Mononuclear cell (primary cell): ENCODE data around the gene PCDH10. TPM values are rescaled to one million over a fixed set of nuclear protein-coding genes. Genes with fewer than 3 reads are reported as not detected.

Source experiments
- H3K27me3 ChIP-seq: 2 replicates; pipeline ENCODE4 v1.6.0; 2011; ENCODE audit warnings: low read length, control low read depth; ENCODE audit not compliant: insufficient read depth
- H3K4me1 ChIP-seq: 2 replicates; pipeline ENCODE4 v1.5.1; 2011; ENCODE audit warnings: mild to moderate bottlenecking, low read length, control low read depth; ENCODE audit not compliant: insufficient read depth
- H3K4me3 ChIP-seq: 2 replicates; pipeline ENCODE4 v1.5.1; 2011; ENCODE audit warnings: mild to moderate bottlenecking, low read length, moderate library complexity
- H3K9me3 ChIP-seq: 2 replicates; pipeline ENCODE4 v1.5.1; 2011; ENCODE audit warnings: low read depth, mild to moderate bottlenecking, control low read depth, low read length
- total RNA-seq: library from RNA; depleted of rRNA; stranded (reverse); fragments of >200 nt; gene quantifications from one replicate; pipeline ENCODE4 v1.2.3, GENCODE V29; 2012

PCDH10 gene
- total RNA-seq, 1 donor: under 0.01 TPM

DNA sequence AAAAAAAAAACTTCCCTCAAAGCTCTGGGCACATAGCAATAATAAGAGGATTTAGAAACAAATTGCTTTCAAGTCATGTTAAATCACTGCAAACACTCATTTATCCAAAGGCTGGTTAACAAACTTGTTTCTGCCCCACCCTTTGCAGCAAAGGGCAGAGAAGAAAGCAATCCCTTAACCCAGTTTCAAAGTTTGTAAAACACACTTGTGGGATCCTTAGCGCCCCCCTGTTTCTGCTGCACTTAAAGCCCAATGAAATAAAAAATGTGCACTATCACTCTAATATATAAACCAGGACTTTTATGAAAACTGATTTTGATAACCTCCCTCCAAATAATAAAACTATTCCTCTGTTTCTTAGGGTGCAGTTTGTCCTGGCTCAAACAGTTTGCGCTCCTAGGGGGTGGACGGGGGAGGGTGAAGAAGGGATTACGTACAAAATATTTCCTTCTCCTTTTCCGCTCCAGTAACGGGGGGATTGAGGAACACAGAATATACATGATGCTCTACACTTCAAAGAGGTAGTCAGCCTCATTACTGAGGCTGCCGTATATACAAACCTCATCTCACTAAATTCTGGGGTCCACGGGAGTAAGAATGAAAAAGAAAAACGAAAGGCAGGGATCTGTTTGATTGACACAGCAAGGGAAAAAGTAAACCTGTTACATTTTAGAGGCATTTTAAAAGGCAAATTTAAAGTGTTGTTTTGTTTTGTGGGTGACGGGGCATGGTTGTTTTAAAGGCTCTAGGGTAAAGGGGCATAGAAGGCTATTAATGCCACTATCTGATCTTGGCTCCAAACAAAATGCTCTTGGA is 3.1 kb upstream of the PCDH10 start:
- H3K4me1 ChIP-seq: no peaks in the 10 kb centered on the region
- no peak overlapping the region for H3K4me3 ChIP-seq
- no peaks in the 10 kb centered on the region for H3K9me3 ChIP-seq
- peaks cover 66% of the 10 kb centered on the region for H3K27me3 ChIP-seq

GRCh38 chr4:133146574-133147241 is 2.4 kb upstream of the PCDH10 start:
- Histone ChIP-seq H3K4me3 (no peak overlapping the region), H3K9me3 (no peaks in the 10 kb centered on the region), H3K4me1 (no peaks in the 10 kb centered on the region), H3K27me3 (peaks cover 74% of the 10 kb centered on the region)

GRCh38 chr4:133147286-133147821 is 1.7 kb upstream of the PCDH10 start:
- Histone ChIP-seq H3K9me3 (no peaks in the 10 kb centered on the region), H3K27me3 (peaks cover 80% of the 10 kb centered on the region), H3K4me1 (no peaks in the 10 kb centered on the region), H3K4me3 (no peak overlapping the region)

GRCh38 chr4:133147921-133148689 is 989 bp upstream of the PCDH10 start:
- H3K4me1 ChIP-seq: no peaks in the 10 kb centered on the region
- H3K9me3 ChIP-seq: no peaks in the 10 kb centered on the region
- no peak overlapping the region for H3K4me3 ChIP-seq
- H3K27me3 ChIP-seq: peaks cover 86% of the 10 kb centered on the region

DNA sequence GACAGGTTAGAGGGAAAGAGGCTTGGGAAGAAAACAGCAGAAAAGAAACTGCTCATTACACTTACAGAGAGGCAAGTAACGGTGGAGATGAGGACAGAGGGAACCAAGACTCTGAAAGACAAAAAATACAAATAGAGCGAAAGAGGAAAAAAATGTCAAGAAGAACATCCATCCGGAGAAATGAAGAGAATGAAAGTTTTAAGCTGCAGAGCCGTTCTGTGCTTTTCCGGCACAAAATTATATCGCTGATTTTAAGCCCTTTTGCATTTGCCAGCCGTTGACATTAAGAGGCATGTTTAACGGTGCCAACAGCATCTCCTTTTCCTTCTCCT is 236 bp downstream of the PCDH10 start:
- no peak overlapping the region for H3K4me3 ChIP-seq
- H3K27me3 ChIP-seq: peaks cover 98% of the 10 kb centered on the region
- no peaks in the 10 kb centered on the region for H3K4me1 ChIP-seq
- no peaks in the 10 kb centered on the region for H3K9me3 ChIP-seq

DNA sequence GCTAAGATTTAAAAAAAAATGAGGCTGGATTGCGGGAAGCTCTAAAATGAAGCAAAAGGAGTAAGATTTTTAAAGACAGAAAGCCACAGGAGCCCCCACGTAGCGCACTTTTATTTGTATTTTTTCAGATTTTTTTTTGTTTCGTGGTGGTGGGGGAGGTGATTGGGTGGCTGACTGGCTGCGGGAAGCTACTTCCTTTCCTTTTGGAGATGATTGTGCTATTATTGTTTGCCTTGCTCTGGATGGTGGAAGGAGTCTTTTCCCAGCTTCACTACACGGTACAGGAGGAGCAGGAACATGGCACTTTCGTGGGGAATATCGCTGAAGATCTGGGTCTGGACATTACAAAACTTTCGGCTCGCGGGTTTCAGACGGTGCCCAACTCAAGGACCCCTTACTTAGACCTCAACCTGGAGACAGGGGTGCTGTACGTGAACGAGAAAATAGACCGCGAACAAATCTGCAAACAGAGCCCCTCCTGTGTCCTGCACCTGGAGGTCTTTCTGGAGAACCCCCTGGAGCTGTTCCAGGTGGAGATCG is 908 bp downstream of the PCDH10 start:
- no peaks in the 10 kb centered on the region for H3K4me1 ChIP-seq
- peaks cover 99% of the 10 kb centered on the region for H3K27me3 ChIP-seq
- H3K4me3 ChIP-seq: no peak overlapping the region

DNA sequence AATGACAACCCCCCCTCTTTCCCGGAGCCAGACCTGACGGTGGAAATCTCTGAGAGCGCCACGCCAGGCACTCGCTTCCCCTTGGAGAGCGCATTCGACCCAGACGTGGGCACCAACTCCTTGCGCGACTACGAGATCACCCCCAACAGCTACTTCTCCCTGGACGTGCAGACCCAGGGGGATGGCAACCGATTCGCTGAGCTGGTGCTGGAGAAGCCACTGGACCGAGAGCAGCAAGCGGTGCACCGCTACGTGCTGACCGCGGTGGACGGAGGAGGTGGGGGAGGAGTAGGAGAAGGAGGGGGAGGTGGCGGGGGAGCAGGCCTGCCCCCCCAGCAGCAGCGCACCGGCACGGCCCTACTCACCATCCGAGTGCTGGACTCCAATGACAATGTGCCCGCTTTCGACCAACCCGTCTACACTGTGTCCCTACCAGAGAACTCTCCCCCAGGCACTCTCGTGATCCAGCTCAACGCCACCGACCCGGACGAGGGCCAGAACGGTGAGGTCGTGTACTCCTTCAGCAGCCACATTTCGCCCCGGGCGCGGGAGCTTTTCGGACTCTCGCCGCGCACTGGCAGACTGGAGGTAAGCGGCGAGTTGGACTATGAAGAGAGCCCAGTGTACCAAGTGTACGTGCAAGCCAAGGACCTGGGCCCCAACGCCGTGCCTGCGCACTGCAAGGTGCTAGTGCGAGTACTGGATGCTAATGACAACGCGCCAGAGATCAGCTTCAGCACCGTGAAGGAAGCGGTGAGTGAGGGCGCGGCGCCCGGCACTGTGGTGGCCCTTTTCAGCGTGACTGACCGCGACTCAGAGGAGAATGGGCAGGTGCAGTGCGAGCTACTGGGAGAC is 1.6 kb downstream of the PCDH10 start:
- no peaks in the 10 kb centered on the region for H3K4me1 ChIP-seq
- H3K27me3 ChIP-seq: peaks cover 92% of the 10 kb centered on the region
- no peaks in the 10 kb centered on the region for H3K9me3 ChIP-seq
- no peak overlapping the region for H3K4me3 ChIP-seq

More for the DNA sequence above, 908 bp downstream of the PCDH10 start:
- no peaks in the 10 kb centered on the region for H3K9me3 ChIP-seq

DNA sequence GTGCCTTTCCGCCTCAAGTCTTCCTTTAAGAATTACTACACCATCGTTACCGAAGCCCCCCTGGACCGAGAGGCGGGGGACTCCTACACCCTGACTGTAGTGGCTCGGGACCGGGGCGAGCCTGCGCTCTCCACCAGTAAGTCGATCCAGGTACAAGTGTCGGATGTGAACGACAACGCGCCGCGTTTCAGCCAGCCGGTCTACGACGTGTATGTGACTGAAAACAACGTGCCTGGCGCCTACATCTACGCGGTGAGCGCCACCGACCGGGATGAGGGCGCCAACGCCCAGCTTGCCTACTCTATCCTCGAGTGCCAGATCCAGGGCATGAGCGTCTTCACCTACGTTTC is 2.2 kb downstream of the PCDH10 start:
- no peak overlapping the region for H3K4me3 ChIP-seq
- H3K27me3 ChIP-seq: peaks cover 89% of the 10 kb centered on the region
- H3K9me3 ChIP-seq: no peaks in the 10 kb centered on the region
- no peaks in the 10 kb centered on the region for H3K4me1 ChIP-seq

- H3K27me3 ChIP-seq: peaks cover 84% of the 10 kb centered on the region
Measured at GRCh38 chr4:133151691-133152329, 2.7 kb downstream of the PCDH10 start.

GRCh38 chr4:133152330-133152821 is 3.3 kb downstream of the PCDH10 start:
- no peaks in the 10 kb centered on the region for H3K4me1 ChIP-seq
- no peaks in the 10 kb centered on the region for H3K9me3 ChIP-seq
- no peak overlapping the region for H3K4me3 ChIP-seq
- H3K27me3 ChIP-seq: peaks cover 79% of the 10 kb centered on the region

More at GRCh38 chr4:133151691-133152329, 2.7 kb downstream of the PCDH10 start:
- H3K4me3 ChIP-seq: no peak overlapping the region
- H3K4me1 ChIP-seq: no peaks in the 10 kb centered on the region
- no peaks in the 10 kb centered on the region for H3K9me3 ChIP-seq

DNA sequence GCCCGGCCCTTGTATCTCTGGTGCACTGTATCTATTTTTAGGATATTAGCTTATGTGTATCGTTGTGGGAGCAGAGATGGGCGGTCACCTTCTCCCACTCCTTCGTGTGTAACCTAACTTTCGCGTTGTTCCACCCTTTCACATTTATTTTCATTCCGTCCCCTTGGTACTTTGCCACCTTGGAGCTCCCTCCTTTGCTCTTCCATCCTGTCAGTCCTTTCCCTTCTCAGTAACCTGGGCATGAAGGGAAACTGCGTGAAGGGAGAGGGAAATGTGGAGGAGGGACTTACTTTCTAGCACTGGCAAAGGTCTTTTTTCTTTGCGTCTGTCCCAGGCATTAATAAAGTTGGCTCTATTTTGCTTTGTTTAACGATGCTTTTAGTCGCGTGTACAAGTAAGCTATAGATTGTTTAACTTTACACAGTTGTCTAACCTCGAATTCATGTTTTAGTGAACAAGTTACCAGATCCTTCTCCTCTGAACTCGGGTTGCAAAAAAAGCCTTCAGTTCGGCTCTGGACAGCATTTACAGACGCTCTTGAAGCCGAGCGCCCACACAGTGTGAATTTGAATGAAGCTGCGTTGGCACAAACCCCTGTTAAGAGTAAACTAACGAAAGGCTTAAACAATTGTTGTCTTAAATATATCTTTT is 3.9 kb downstream of the PCDH10 start:
- Histone ChIP-seq H3K9me3 (no peaks in the 10 kb centered on the region), H3K4me1 (no peaks in the 10 kb centered on the region), H3K27me3 (peaks cover 73% of the 10 kb centered on the region), H3K4me3 (no peak overlapping the region)

DNA sequence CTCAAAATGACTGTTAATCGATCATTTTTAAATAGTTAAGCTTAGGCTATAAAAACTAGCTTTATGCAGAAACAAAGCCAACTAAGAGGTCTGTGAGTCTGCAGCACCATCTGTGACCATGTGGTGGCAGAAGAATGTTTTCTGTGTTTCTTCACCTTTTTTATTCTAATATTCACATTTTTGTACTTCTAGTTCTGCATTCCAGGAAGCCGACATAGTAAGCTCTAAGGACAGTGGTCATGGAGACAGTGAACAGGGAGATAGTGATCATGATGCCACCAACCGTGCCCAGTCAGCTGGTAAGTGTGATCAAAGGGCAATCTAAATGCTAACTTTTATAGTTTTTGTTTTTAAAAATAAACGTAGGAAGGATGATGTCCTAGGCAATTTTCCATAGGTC is 5.6 kb downstream of the PCDH10 start:
- Histone ChIP-seq H3K9me3 (no peaks in the 10 kb centered on the region), H3K27me3 (peaks cover 55% of the 10 kb centered on the region), H3K4me3 (no peak overlapping the region), H3K4me1 (no peaks in the 10 kb centered on the region)

DNA sequence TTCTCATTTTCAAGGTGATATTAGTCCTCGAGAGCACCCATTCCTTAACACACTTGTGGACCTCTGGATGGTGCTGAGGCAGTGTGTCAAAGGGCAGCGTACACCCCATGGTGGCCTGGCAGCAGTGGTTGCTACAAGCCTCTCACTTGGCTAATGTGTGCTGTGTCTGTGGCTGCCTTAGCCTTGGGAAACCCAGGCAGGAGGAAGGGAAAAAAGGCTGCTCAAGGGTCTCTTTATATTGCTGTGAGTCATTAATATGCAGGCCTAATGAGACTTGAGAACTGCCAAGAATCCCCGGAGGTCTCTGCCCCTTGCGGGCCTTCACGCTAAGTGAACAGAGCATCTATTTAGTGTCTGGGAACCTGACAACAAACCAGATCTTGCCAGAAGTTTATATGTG is 7.0 kb downstream of the PCDH10 start:
- H3K27me3 ChIP-seq: peaks cover 41% of the 10 kb centered on the region
- no peaks in the 10 kb centered on the region for H3K9me3 ChIP-seq
- H3K4me3 ChIP-seq: no peak overlapping the region
- no peaks in the 10 kb centered on the region for H3K4me1 ChIP-seq
